Measurements from ENCODE around the gene OTUD1. TPM values are rescaled to one million over a fixed set of nuclear protein-coding genes. Genes with fewer than 3 reads are reported as not detected.

The OTUD1 gene
- polyA plus RNA-seq, 3 donors: 18.8 to 81.0 (median 24.5) TPM

GRCh38 chr10:23422003-23422411 lies 16.9 kb upstream of the OTUD1 start:
- Mint-ChIP-seq H3K27me3 (ENCODE audit: low read depth in 3 of 3) (peaks cover 0 to 18% (median 0%) of the 10 kb centered on the region in 3 donors), H3K4me1 (peaks cover 1% of the 10 kb centered on the region), H3K27ac (peak overlapping the region in 1 of 7 donors; percentile 25), H3K4me3 (no peak overlapping the region), H3K36me3 (no peaks in the 10 kb centered on the region), H3K9me3 (peaks cover 0 to 9% (median 2%) of the 10 kb centered on the region in 7 donors)
- intact Hi-C loops (cut with micrococcal nuclease): no loop called here
- H3K4me2 ChIP-seq (replicated peaks; ENCODE audit: extremely low read depth, low read length, poor library complexity, severe bottlenecking): no peak overlapping the region
- no peaks in the 10 kb centered on the region for H3K79me2 ChIP-seq (ENCODE audit: insufficient read depth, low read length)
- DNase-seq: no peak
- no peak overlapping the region for H2AFZ ChIP-seq (ENCODE audit: insufficient read depth, low read depth, low read length, poor library complexity, severe bottlenecking)
- no peak overlapping the region for H3K4me3 ChIP-seq (replicated peaks in 1 of 3; ENCODE audit: low read depth in 2 of 3, low read length in 3 of 3)
- no peaks in the 10 kb centered on the region for H4K20me1 ChIP-seq (ENCODE audit: insufficient read depth, low read length)
- no peak overlapping the region for H3K27ac ChIP-seq (ENCODE audit: low read depth in 1 of 2, low read length in 2 of 2)
- no peaks in the 10 kb centered on the region for H3K27me3 ChIP-seq (ENCODE audit: control insufficient read depth in 2 of 2, insufficient read depth in 2 of 2, low read length in 2 of 2)
- no peak overlapping the region for H3K9ac ChIP-seq (ENCODE audit: insufficient read depth, low read length, poor library complexity, severe bottlenecking)
- no peak for TF ChIP-seq CTCF (IDR thresholded peaks at IDR 0.05)
- 86% methylated on average over 1 of the region's 2 CpGs for WGBS (ENCODE audit: insufficient coverage)
- no peaks in the 10 kb centered on the region for H3K4me1 ChIP-seq (ENCODE audit: control insufficient read depth in 1 of 2, insufficient read depth in 2 of 2, low read length in 2 of 2)
- H3K9me3 ChIP-seq (replicated peaks in 1 of 2; ENCODE audit: control insufficient read depth in 1 of 2, insufficient read depth in 1 of 2, low read length in 2 of 2): no peaks in the 10 kb centered on the region
- H3K36me3 ChIP-seq (replicated peaks in 1 of 2; ENCODE audit: control insufficient read depth in 1 of 2, insufficient read depth in 2 of 2, low read length in 2 of 2): no peaks in the 10 kb centered on the region

- H3K9me3 Mint-ChIP-seq: peaks cover 0 to 4% (median 0%) of the 10 kb centered on the region in 7 donors
- DNase-seq: peak; percentile 70 to 79 (median 72)
These were observed 6.7 kb upstream of the OTUD1 start for GRCh38 chr10:23432166-23432565.

More at GRCh38 chr10:23432166-23432565, 6.7 kb upstream of the OTUD1 start:
- intact Hi-C loops (cut with micrococcal nuclease): loop anchor here in 1 of 2 donors (1.0 kb wide), 1 partner anchor 19 kb away; no protein-coding TSS in a partner anchor
- no peaks in the 10 kb centered on the region for H4K20me1 ChIP-seq (ENCODE audit: insufficient read depth, low read length)
- TF ChIP-seq CTCF (IDR thresholded peaks at IDR 0.05): no peak
- peak overlapping the region; percentile 64 for H3K9ac ChIP-seq (ENCODE audit: insufficient read depth, low read length, poor library complexity, severe bottlenecking)
- H3K4me3 ChIP-seq (replicated peaks in 1 of 3; ENCODE audit: low read depth in 2 of 3, low read length in 3 of 3): no peak overlapping the region
- no peaks in the 10 kb centered on the region for H3K79me2 ChIP-seq (ENCODE audit: insufficient read depth, low read length)
- no peak overlapping the region for H2AFZ ChIP-seq (ENCODE audit: insufficient read depth, low read depth, low read length, poor library complexity, severe bottlenecking)
- Mint-ChIP-seq H3K36me3 (peaks cover 3 to 9% of the 10 kb centered on the region in 2 donors), H3K4me3 (peak overlapping the region in 1 of 2 donors; percentile 60), H3K4me1 (peaks cover 41% of the 10 kb centered on the region), H3K27me3 (ENCODE audit: low read depth in 3 of 3) (peaks cover 3 to 5% (median 3%) of the 10 kb centered on the region in 3 donors), H3K27ac (peak overlapping the region; percentile 96 to 99 (median 99))
- H3K36me3 ChIP-seq (replicated peaks in 1 of 2; ENCODE audit: control insufficient read depth in 1 of 2, insufficient read depth in 2 of 2, low read length in 2 of 2): no peaks in the 10 kb centered on the region
- H3K27ac ChIP-seq (ENCODE audit: low read depth in 1 of 2, low read length in 2 of 2): peak overlapping the region; percentile 76 to 98
- no peaks in the 10 kb centered on the region for H3K9me3 ChIP-seq (replicated peaks in 1 of 2; ENCODE audit: control insufficient read depth in 1 of 2, insufficient read depth in 1 of 2, low read length in 2 of 2)
- WGBS (ENCODE audit: insufficient coverage): no CpG with 5 or more reads among the region's 1 CpG
- H3K27me3 ChIP-seq (ENCODE audit: control insufficient read depth in 2 of 2, insufficient read depth in 2 of 2, low read length in 2 of 2): no peaks in the 10 kb centered on the region
- H3K4me2 ChIP-seq (replicated peaks; ENCODE audit: extremely low read depth, low read length, poor library complexity, severe bottlenecking): peak overlapping the region; percentile 13
- H3K4me1 ChIP-seq (ENCODE audit: control insufficient read depth in 1 of 2, insufficient read depth in 2 of 2, low read length in 2 of 2): peaks cover 45 to 52% of the 10 kb centered on the region in 2 donors
